Measurements from ENCODE around the gene PPDPF.

PPDPF gene

GRCh38 chr20:63487781-63488241 lies 32.8 kb upstream of the PPDPF start:
- no peak for DNase-seq

- DNase-seq = no peak
These were observed 32.0 kb upstream of the PPDPF start for GRCh38 chr20:63488315-63489251.

- no peak for DNase-seq
These were observed 30.1 kb upstream of the PPDPF start for GRCh38 chr20:63490416-63490815.

- DNase-seq = no peak
These were observed 29.5 kb upstream of the PPDPF start for GRCh38 chr20:63491078-63491477.

GRCh38 chr20:63491635-63492230 lies 28.8 kb upstream of the PPDPF start:
- no peak for DNase-seq

- no peak for DNase-seq
These were observed 28.0 kb upstream of the PPDPF start for GRCh38 chr20:63492518-63492917.

- no peak for DNase-seq
These were observed 27.6 kb upstream of the PPDPF start for GRCh38 chr20:63492982-63493381.

- no peak for DNase-seq
These were observed 27.0 kb upstream of the PPDPF start for GRCh38 chr20:63493563-63494020.

- DNase-seq = no peak
These were observed 26.5 kb upstream of the PPDPF start for GRCh38 chr20:63494084-63494419.

- DNase-seq = no peak
These were observed 26.0 kb upstream of the PPDPF start for GRCh38 chr20:63494420-63495166.

GRCh38 chr20:63495167-63495720 lies 25.3 kb upstream of the PPDPF start:
- DNase-seq = no peak

- peak; percentile 61 for DNase-seq
These were observed 24.6 kb upstream of the PPDPF start for GRCh38 chr20:63495741-63496595.

GRCh38 chr20:63496596-63497120 lies 23.9 kb upstream of the PPDPF start:
- no peak for DNase-seq

- no peak for DNase-seq
These were observed 23.2 kb upstream of the PPDPF start for GRCh38 chr20:63497138-63497945.

GRCh38 chr20:63497946-63498935 lies 22.3 kb upstream of the PPDPF start:
- DNase-seq = peak; percentile 8

GRCh38 chr20:63498960-63499337 lies 21.6 kb upstream of the PPDPF start, which contains the start of gene EEF1A2:
Gene EEF1A2, minus strand, starts transcription at chr20:63499083. Its CDS starts 1,320 bp downstream, at chr20:63497763.
- no peak for DNase-seq

- no peak for DNase-seq
These were observed 21.1 kb upstream of the PPDPF start for GRCh38 chr20:63499338-63499969.

GRCh38 chr20:63500151-63500901 lies 20.2 kb upstream of the PPDPF start:
- DNase-seq = no peak

Measured in midbrain (tissue), 1 donor.